Measurements from ENCODE around the gene DPM1. TPM values are rescaled to one million over a fixed set of nuclear protein-coding genes. Genes with fewer than 3 reads are reported as not detected.

DPM1 gene
- polyA plus RNA-seq (ENCODE audit: insufficient read length in 3 of 3), result 10 to 100 TPM; 59.0 to 70.1 (median 62.2) TPM
- long read RNA-seq, donor 1, transcript DPM1-203 (9 exons, 1,075 nt), result major isoform, 11 of 91 reads
- long read RNA-seq, donor 1, partial matches to known transcripts, result 58 of 91 reads
- long read RNA-seq, donor 1, other reads (novel, unspliced or antisense), result 21 of 91 reads
- long read RNA-seq, donor 2, transcript DPM1-203 (9 exons, 1,075 nt), result major isoform, 10 of 74 reads
- long read RNA-seq, donor 2, partial matches to known transcripts, result 54 of 74 reads
- long read RNA-seq, donor 2, other reads (novel, unspliced or antisense), result 8 of 74 reads
- long read RNA-seq, donor 3, transcript DPM1-203 (9 exons, 1,075 nt), result major isoform, 12 of 113 reads
- long read RNA-seq, donor 3, partial matches to known transcripts, result 81 of 113 reads
- long read RNA-seq, donor 3, other reads (novel, unspliced or antisense), result 19 of 113 reads
- long read RNA-seq, donor 4, transcript DPM1-203 (9 exons, 1,075 nt), result major isoform, 9 of 68 reads
- long read RNA-seq, donor 4, partial matches to known transcripts, result 40 of 68 reads
- long read RNA-seq, donor 4, other reads (novel, unspliced or antisense), result 16 of 68 reads
- long read RNA-seq, donor 5, transcript DPM1-203 (9 exons, 1,075 nt), result major isoform, 21 of 137 reads
- long read RNA-seq, donor 5, partial matches to known transcripts, result 112 of 137 reads
- long read RNA-seq, donor 5, other reads (novel, unspliced or antisense), result 0 of 137 reads
- long read RNA-seq, donor 6, transcript DPM1-203 (9 exons, 1,075 nt), result major isoform, 8 of 61 reads
- long read RNA-seq, donor 6, partial matches to known transcripts, result 37 of 61 reads
- long read RNA-seq, donor 6, other reads (novel, unspliced or antisense), result 13 of 61 reads
- long read RNA-seq, donor 7, transcript DPM1-203 (9 exons, 1,075 nt), result major isoform, 16 of 123 reads
- long read RNA-seq, donor 7, partial matches to known transcripts, result 90 of 123 reads
- long read RNA-seq, donor 7, other reads (novel, unspliced or antisense), result 15 of 123 reads
- long read RNA-seq, donor 8, transcript DPM1-203 (9 exons, 1,075 nt), result major isoform, 20 of 161 reads
- long read RNA-seq, donor 8, partial matches to known transcripts, result 111 of 161 reads
- long read RNA-seq, donor 8, other reads (novel, unspliced or antisense), result 29 of 161 reads
- long read RNA-seq, donor 9, transcript DPM1-203 (9 exons, 1,075 nt), result major isoform, 16 of 78 reads
- long read RNA-seq, donor 9, partial matches to known transcripts, result 40 of 78 reads
- long read RNA-seq, donor 9, other reads (novel, unspliced or antisense), result 21 of 78 reads
- long read RNA-seq, donor 10, transcript DPM1-203 (9 exons, 1,075 nt), result major isoform, 14 of 105 reads
- long read RNA-seq, donor 10, partial matches to known transcripts, result 74 of 105 reads
- long read RNA-seq, donor 10, other reads (novel, unspliced or antisense), result 15 of 105 reads
- long read RNA-seq, donor 11, transcript DPM1-203 (9 exons, 1,075 nt), result major isoform, 6 of 47 reads
- long read RNA-seq, donor 11, partial matches to known transcripts, result 40 of 47 reads
- long read RNA-seq, donor 11, other reads (novel, unspliced or antisense), result 0 of 47 reads
- long read RNA-seq, donor 12, transcript DPM1-203 (9 exons, 1,075 nt), result major isoform, 6 of 41 reads
- long read RNA-seq, donor 12, partial matches to known transcripts, result 29 of 41 reads
- long read RNA-seq, donor 12, other reads (novel, unspliced or antisense), result 6 of 41 reads
- long read RNA-seq, donor 13, transcript DPM1-203 (9 exons, 1,075 nt), result major isoform, 22 of 149 reads
- long read RNA-seq, donor 13, partial matches to known transcripts, result 90 of 149 reads
- long read RNA-seq, donor 13, other reads (novel, unspliced or antisense), result 33 of 149 reads
- long read RNA-seq, donor 14, transcript DPM1-203 (9 exons, 1,075 nt), result major isoform, 12 of 113 reads
- long read RNA-seq, donor 14, partial matches to known transcripts, result 88 of 113 reads
- long read RNA-seq, donor 14, other reads (novel, unspliced or antisense), result 12 of 113 reads
- long read RNA-seq, donor 15, partial matches to known transcripts, result 13 of 16 reads
- long read RNA-seq, donor 15, other reads (novel, unspliced or antisense), result 0 of 16 reads
- long read RNA-seq, donor 16, transcript DPM1-203 (9 exons, 1,075 nt), result major isoform, 33 of 225 reads
- long read RNA-seq, donor 16, partial matches to known transcripts, result 163 of 225 reads
- long read RNA-seq, donor 16, other reads (novel, unspliced or antisense), result 28 of 225 reads

DNA sequence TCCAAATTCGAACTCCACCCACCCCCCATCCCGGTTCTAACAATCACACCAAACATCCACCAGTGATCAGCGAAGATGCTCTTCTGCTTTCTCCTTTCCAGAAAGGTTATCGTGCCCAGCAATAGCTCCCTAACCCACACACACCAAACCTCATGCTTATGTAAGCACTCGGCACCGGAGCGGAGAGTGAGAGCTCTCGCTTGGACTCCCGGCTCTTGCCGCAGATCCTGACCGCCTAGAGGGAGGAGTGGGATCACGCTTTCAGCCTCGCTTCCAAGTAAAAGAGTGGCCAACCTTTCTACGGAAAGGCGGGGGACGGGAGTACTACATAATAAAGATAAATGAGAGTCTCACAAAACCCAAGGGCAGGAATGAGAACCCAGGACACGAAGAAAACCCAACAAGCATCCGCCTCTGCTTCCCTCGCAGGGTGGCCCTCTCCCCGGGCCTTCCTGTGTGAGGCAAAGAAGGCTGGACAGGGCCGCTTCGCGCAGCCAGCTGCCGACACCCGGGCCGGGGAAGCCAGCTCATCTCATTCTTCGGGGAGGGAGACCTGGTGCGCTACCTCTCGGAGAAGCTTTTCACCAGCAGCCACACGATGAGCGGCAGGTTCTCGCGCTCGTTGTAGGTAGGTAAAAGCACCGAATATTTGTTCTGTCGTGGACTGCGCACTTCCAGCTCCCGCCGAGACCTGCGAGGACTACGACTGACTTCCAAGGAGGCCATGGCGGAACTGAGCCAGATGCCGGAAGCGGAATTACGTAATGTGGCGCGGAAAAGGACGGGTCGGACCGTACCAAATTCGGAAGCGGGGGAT is at the start of gene DPM1:
TSS of gene DPM1 (minus strand) at position 735 of the 817 bp plus-strand sequence. CDS start at position 726, 9 bp downstream.
- peak in 7 of 11 donors; percentile 78 to 91 (median 87) for DNase-seq (ENCODE audit: extremely low read depth in 1 of 11, low read depth in 9 of 11, low spot score in 4 of 11)

DNA sequence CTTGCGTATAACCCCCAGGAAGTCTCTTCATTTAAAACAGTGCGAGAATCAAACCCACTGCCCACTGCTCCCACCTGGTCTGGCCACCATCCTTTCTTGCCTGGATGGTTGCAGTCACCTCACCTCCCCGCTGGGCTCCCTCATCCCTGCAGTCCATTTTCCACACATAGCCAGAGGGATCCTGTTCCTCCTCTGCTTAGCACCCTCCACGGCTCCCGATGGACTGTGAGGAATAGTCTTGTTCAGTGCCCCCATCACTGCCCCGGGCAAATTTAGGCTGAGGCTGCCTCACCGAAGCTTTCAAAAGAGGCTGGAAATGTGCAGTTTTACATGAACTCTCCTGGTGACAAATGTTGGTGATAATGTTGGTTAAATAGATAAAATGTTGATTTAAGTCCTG is 46.9 kb upstream of the DPM1 start:
- DNase-seq (ENCODE audit: extremely low read depth in 1 of 11, low read depth in 9 of 11, low spot score in 4 of 11), result no peak

DNA sequence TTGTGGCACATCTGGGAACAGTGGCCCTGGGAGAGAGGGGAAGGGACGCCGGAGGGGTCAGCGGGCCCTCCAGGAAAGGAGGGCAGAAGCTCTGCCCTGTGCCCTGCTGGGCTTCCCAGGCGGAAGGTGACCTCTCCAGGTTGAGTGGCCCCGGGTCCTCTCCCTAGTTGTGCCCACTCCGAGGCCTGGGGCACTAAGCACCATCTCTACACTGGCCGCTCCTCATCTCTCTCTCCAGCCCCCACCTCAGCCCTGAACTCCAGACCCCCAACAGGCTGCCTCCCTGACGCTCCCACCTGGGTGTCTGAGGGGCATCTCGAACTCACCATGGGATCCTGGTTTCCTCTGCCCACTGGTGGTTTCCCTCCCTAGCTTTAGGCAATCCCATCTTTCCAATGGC is 46.4 kb upstream of the DPM1 start:
- no peak for DNase-seq (ENCODE audit: extremely low read depth in 1 of 11, low read depth in 9 of 11, low spot score in 4 of 11)

DNA sequence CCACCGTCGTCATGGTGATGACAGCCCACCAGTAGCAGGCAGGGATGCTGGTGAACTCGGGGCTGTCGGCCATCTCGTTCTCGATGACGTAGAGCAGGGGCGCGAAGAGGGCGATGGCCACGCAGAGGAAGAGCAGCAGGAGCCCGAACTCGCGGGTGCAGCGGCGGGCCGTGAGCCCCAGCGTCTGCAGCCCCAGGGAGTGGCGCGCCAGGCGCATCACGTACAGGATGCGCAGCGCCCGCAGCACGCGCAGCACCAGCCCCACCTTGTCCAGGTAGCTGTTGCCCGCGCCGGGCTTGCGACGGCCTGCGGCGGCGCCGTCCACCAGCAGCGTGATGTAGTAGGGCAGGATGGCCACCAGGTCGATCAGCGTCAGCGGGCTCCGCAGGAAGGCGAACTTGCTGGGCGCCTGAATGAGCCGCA is 46.0 kb upstream of the DPM1 start:
- no peak for DNase-seq (ENCODE audit: extremely low read depth in 1 of 11, low read depth in 9 of 11, low spot score in 4 of 11)

DNA sequence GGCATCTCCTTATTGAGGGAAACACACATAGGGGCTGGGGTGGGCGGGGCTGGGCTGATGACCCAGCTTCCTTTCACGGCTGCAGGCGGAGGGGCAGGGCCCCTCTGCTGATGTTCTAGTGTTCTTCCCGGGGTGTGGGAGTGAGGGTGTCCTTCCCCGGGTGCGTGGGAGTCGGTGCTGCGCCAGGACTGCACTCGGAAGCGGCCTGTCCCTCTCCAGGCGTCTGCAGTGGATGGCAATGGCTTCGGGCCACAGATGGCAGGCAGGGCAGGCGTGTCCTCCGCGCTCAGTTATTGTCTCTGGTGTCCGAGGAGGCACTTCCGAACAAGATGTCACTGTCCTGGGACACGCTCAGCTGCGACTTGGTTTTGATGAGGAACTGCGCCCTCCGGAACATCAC is 45.4 kb upstream of the DPM1 start:
- DNase-seq (ENCODE audit: extremely low read depth in 1 of 11, low read depth in 9 of 11, low spot score in 4 of 11), result peak in 3 of 11 donors; percentile 33 to 37 (median 34)

DNA sequence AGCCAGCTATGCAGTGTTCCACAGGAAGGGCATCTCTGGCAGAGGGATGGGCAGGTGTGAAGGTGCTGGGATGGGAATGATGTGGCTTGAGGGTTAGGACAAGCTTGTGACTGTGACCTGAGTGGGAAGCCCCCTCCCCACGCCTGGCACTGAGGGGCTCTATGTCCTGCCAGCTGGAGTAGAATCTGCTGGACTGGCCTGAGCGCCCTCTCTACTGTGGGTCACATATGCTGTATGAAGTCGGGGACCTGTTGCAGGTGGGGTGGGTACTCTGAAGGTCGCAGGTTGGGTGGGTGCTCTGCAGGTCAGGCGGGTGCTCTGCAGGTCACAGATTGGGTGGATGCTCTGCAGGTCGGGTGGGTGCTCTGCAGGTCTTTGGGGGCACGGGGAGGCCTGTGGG is 44.3 kb upstream of the DPM1 start:
- no peak for DNase-seq (ENCODE audit: extremely low read depth in 1 of 11, low read depth in 9 of 11, low spot score in 4 of 11)

DNA sequence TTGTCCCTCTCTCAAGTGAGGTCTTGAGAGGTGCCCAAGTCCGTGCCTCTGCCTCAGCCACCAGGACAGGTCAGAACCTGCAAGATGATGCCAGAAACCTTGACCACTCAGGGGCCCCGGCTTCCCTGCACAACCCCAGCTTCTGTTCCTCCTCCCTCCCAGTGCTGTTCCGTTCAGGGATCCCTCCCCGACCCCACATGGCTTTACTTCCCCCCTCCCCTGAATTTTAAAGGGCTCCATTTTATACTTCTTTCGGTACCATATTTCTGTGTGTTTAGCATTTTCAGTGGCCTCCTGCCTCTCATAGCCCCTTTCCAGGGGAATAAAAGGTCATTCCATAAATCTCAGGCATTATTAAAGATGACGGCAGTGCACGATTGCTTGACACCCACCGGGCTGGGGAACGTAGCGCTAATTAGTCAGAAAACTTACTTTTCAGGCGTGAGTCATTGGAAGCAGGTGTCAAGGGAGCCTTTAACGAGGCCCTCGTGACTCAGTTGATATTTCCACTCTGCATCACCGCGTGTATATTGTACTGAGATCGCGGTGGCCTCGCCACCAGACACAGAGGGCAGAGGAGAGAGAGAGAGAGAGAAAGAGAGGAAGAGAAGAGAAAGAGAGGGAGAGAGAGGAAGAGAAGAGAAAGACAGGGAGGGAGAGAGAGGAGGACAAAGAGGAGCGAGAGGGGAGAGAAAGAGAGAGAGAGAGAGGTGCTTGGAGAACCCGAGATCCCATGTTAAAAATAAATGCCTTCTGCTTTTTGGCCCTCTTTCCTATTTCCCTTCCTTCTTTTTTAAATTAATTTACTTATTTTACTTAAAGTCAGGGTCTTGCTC is 43.3 kb upstream of the DPM1 start:
- no peak for DNase-seq (ENCODE audit: extremely low read depth in 1 of 11, low read depth in 9 of 11, low spot score in 4 of 11)

DNA sequence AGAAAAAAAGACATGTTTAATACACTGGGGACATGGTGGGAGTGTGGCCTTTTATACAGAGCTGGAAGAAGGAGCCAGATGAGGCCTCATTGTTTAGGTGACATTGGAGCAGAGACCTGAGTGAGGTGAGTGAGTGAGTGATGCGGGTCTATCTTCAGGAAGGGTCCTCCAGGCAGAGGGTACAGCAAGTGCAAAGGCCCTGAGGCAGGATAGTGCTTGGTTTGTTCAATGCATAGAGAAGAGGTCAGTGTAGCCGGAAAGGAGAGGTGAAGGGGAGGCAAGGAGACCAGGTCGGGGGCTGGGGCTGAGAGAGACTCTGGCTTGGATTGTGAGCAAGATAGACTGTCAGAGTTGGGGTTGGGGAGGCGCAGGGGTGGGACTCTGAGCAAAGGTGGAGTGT is 41.0 kb upstream of the DPM1 start:
- no peak for DNase-seq (ENCODE audit: extremely low read depth in 1 of 11, low read depth in 9 of 11, low spot score in 4 of 11)

DNA sequence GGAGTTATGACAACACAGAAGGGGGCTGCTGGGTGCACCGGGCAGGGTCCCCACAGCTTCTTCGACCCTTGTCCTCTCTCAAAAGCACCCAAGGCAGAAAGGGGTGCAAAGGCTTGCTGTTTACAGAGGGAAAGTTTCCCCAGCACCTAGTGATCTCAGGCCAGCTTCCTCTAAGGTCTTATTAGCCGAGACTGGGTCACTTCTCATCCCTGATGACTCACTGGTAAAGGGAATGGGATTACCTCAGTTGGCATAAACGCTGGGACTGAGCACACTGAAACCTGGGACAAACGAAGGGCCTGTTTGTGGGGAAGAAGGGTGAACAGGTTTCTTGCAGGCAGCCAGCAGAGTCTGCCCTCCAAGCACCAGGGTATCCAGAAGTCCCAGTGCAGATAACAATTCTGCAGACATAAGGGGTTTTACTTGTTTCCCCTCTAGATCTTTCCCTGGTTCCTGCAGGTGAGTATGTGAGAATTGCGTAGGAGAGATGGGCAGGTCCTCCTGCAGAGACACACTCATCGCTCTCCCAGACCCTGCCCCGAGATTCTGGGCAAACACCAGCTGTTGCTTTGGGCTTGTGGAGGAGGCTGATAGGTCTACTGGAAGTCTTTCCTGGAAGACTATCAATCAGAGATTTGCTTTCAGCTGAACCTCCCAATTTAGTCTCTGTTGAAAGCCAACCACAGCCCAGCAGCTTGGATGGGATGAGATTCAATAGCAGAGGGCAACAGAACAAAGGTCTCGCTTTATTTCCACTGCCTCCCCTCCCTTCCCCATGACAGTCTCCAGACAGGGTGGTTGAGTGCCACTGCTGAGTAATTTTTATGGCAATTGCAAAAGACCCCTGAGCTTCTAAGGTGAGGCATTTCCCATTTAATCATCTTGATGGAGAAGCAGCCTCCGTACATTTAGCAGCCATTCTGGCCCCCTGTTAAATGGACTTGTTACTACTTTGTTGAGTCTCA is 38.9 kb upstream of the DPM1 start:
- DNase-seq (ENCODE audit: extremely low read depth in 1 of 11, low read depth in 9 of 11, low spot score in 4 of 11), result no peak

DNA sequence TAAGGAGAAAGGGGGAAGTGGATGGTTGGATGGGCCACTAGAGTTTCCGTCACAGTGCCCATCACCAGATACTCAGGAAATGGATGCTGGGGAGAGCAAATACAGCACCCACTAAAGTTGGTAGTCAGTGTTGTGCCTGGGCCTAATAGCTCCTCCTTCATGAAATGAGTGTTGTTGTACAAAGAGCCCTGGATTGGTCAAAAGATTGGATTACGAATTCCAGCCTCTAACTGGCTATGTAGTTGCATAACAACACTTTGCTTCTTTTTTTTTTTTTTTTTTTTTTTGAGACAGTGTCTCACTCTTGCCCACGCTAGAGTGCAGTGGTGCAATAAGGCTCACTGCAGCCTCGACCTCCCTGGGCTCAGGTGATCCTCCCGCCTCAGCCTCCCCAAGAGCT is 37.2 kb upstream of the DPM1 start:
- no peak for DNase-seq (ENCODE audit: extremely low read depth in 1 of 11, low read depth in 9 of 11, low spot score in 4 of 11)

DNA sequence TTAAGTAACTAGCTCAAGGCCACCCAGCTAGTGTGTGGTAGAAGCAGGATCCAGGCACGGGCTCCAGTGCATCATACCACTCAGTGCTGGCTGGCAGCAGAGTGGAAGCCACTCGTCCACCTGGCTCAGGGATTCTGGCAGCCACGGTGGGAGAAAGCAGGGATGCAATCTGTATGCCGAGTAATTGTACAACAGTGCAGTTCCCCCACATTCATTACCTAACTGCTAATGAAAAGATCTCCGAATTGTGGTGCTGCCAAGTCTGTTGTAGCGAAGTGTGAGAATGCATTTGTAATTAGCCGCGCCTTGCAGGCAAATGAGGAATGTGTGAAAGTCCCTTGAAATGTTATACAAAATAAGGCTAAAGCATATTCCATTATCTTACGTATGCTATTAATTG is 35.5 kb upstream of the DPM1 start:
- DNase-seq (ENCODE audit: extremely low read depth in 1 of 11, low read depth in 9 of 11, low spot score in 4 of 11), result no peak

DNA sequence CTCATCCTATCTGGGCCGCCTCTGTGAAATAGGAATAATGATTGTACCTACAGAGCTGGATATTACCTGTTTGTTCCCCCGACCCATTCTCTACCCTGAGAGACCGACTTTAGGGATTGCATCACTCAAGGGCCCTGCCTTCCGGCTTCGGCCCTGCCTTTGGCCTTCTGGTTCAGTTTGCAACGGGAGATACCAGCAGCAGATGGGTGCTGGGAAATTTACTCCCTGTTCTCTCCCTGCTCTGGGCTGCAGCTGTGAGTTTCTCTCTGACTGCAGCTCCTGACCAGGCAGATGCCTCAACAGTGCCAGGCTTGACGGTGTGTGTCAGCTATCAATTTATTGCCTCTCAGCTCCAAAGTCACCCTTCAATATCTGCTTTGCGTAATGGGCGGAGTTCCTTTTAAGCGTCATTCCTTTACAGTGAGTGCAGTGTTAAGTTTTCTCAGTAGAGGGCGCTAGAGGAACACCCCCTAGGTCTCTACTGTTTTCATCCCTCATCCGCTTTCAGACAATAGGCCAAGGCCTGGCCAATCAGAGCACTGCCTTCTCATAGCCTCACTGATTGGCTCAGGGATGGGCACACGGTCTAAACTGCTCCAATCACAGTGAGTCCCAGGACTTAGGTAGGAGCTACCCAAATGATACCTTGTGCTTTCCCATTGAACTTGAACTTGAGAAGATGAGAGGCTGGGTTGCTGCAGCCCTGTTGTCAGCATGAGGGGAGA is 34.6 kb upstream of the DPM1 start:
- DNase-seq (ENCODE audit: extremely low read depth in 1 of 11, low read depth in 9 of 11, low spot score in 4 of 11), result peak in 1 of 11 donors; percentile 24

DNA sequence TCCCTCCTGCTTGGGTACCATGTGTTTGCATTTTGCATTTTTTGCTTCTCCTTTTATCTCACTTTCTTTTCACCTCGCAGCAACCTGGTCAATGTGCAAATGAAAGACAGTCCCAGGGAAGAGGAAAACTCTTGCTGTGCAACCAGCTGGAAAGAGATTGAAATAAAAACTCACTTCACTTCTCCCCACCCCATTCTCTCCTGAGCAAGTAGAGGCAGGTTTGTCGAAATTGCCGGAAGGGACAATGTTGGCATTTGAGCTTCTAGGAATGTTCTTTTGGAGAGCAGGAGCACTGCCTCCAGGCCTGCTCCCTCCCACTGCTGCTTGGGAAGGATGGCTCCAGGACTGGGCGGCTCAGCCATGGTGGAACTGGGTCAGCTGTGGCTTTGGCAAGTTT is 34.0 kb upstream of the DPM1 start:
- DNase-seq (ENCODE audit: extremely low read depth in 1 of 11, low read depth in 9 of 11, low spot score in 4 of 11), result no peak

DNA sequence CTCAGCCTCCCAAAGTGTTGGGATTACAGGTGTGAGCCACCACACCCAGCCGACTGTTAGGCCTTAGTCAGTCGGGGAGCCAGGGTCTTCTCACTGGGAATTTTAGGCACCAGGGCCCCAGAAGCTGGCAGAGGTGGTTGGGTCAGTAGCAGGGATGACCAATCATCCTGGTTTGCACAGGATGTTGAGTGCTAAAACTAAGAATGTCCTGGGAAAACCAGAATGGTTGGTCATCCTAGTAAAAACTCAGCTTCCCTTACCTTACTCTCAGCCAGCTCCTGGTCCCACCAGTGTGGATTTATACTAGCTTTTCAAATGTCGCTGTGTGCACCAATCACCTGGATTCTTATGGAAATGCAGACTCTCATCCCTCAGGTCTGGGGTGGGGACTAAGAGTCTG is 32.7 kb upstream of the DPM1 start:
- DNase-seq (ENCODE audit: extremely low read depth in 1 of 11, low read depth in 9 of 11, low spot score in 4 of 11), result no peak
